ENCODE data around the gene RNF169.
"Not testable (repeated sequence)": the region's sequence is repeated elsewhere in the genome, so short reads cannot be mapped to it uniquely, and the experiment has no call there.

Gene RNF169

GRCh38 chr11:74726547-74727182 lies 22.0 kb upstream of the RNF169 start:
- DNase-seq (ENCODE audit: low read depth), result no peak

- no peak for DNase-seq (ENCODE audit: low read depth)
Observed at GRCh38 chr11:74729397-74729796, 19.3 kb upstream of the RNF169 start.

GRCh38 chr11:74730571-74731260 lies 17.9 kb upstream of the RNF169 start:
- DNase-seq (ENCODE audit: low read depth), result no peak

- no peak for DNase-seq (ENCODE audit: low read depth)
Observed at GRCh38 chr11:74731301-74732094, 17.2 kb upstream of the RNF169 start, which contains the start of gene CHRDL2. TSS of gene CHRDL2 (minus strand) at chr11:74731426. CDS start at chr11:74730888, 538 bp downstream.

GRCh38 chr11:74734559-74734925 lies 14.1 kb upstream of the RNF169 start:
- no peak for DNase-seq (ENCODE audit: low read depth)

GRCh38 chr11:74735365-74735928 lies 13.2 kb upstream of the RNF169 start:
- no peak for DNase-seq (ENCODE audit: low read depth)

DNA sequence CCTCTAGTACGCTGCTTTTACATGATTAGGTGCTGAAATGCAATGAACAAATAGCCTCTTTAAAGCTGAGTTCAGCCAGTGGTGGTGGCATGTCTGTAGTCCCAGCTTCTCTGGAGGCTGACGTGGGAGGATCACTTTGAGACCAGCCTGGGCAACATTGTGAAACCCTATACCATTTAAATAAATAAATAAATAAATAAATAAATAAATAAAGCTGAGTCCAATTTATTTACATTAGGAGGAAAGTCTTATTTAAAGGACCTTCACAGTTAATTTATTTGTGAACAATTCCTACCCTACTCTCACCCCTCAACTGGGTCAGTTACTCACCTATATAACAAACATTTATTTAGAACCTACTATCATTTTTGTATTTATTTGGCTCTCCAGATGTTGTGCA lies 12.6 kb upstream of the RNF169 start:
- no peak for DNase-seq (ENCODE audit: low read depth)

GRCh38 chr11:74739546-74740270 lies 8.9 kb upstream of the RNF169 start:
- no peak for DNase-seq (ENCODE audit: low read depth)

GRCh38 chr11:74742070-74742469 lies 6.6 kb upstream of the RNF169 start:
- no peak for DNase-seq (ENCODE audit: low read depth)

GRCh38 chr11:74743640-74744039 lies 5.0 kb upstream of the RNF169 start:
- DNase-seq (ENCODE audit: low read depth), result no peak

- no peak for DNase-seq (ENCODE audit: low read depth)
Observed at GRCh38 chr11:74744277-74744676, 4.4 kb upstream of the RNF169 start.

GRCh38 chr11:74746868-74747267 lies 1.8 kb upstream of the RNF169 start:
- DNase-seq (ENCODE audit: low read depth), result no peak

DNA sequence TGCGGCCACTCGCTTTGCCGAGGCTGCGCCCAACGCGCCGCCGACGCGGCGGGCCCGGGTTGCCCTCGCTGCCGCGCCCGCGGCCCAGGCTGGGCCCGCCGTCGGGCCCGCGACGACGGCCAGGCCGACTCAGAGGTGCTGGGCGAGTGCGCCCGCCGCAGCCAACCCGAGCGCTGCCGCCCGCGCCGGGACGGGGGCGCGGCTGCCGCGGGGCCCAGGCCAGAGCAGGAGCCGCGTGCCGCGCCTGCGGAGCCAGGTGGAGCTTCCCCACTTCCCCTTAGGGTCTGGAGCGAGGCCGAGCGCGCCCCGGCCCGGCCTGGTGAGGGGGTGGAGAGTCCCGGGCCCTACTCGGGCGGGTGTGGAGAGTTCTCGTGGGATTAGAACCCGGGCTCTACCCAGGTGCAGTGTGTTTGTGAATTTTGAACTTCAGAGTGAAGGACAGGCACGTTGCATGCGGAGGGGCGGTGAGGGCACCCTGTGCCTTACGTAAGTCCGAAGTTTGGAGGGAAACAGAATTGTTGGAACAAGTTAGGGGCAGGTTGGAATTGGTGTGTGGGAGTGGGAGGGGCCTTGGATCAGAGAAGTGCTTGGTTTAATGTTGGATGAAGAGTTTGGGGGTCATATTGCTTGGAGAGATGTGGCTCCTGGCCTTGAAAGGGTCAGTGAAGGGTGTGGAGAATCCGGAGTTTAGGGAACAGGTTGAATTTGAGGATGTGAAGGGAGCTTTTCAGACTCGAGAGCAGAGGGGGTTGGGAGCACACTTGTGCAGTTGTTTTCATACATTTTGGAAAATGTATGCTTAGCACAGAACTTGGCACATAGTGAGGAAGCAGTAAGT lies 697 bp downstream of the RNF169 start:
- peak; percentile 16 for DNase-seq (ENCODE audit: low read depth)

GRCh38 chr11:74749965-74750296 lies 1.3 kb downstream of the RNF169 start:
- no peak for DNase-seq (ENCODE audit: low read depth)

GRCh38 chr11:74750598-74750997 lies 1.9 kb downstream of the RNF169 start:
- not testable (repeated sequence) for DNase-seq (ENCODE audit: low read depth)

DNA sequence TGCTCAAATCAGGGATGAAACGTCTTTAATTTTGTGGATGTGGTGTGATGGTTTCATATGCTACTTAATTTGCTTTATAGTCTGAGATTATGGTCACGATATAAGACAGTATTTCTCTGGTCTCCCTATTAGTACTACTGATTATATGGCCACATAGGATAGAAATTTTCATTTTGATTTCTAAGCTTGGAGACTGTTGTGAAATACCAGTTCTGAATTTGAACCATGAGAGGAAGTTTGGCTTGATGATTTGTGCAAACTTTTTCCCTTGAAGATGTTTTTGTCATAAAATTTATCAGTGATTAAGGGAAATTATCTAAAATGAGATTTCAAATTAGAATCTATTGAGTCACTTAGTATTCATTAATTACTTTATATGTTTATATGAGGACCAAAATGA lies 2.7 kb downstream of the RNF169 start:
- no peak for DNase-seq (ENCODE audit: low read depth)

DNA sequence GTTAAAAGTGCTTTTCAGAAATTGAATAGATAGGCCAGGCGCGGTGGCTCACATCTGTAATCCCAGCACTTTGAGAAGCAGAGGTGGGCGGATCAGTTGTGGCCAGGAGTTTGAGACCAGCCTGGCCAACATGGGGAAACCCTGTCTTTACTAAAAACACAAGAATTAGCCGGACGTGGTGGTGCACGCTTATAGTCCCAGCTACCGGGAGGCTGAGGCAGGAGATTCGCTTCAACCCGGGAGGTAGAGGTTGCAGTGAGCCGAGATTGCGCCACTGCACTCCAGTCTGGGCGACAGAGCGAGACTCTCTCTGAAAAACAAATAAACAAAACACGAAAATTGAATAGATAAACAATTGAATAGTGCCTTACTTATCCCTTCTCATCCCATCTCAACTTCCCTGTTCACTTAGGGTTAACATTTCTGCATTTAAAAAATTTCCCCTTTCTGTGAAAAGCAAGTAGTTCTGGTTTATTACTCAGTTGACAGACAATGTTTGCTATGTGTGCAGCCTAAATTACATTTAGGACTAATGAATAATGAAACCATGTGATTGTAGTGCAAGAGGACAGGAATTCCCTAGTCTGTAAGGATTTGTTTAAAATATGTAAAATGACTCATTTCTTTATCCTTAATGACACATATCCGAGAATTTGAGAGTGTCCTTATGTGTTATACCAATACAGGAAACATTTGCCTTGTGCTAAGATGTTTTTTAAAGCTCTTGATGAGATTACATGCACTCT lies 6.0 kb downstream of the RNF169 start:
- no peak for DNase-seq (ENCODE audit: low read depth)

DNA sequence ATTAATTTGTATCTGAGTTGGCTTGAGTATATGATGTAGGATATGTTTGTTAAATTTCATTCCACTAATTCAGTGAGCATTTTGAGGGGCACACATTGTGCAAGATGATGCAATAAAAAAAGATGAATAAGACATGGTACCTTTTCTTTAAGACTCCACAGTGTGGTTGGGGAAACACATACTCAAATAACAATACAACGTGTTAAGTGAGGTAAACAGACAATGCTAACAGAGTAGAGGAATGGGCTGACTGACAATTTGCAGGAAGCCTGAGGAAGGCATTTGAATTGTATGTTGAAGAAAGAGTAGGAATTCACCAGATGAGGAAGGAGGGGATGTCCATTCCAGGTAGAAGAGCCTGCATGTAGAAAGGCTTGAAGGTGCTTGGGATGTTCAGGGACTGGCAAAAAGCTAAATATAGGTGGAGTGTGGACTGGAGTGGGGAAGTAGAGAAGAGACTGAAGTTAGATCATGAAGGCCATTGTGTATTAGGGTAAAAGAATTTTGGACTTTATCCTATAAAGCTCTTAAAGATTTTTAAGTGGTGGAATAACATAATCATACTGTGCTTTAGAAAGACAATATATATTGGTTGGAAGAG lies 6.8 kb downstream of the RNF169 start:
- no peak for DNase-seq (ENCODE audit: low read depth)

- no peak for DNase-seq (ENCODE audit: low read depth)
Observed at GRCh38 chr11:74756571-74756970, 7.9 kb downstream of the RNF169 start.

DNA sequence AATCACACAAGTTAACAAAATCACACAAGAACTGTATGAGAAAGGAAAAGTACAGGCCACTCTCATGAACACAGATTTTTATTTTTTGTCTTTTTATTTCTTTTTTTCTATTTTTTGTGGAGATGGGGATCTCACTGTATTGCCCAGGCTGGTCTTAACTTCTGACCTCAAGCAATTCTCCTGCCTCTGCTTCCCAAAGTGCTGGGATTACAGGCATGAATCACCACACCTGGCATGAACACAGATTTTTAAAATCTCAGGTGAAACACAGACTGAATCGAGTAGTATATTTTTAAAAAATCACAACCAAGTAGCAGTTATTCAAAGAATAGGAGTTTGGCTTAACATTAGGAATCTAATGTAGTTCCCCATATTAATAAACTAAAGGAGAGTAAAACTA lies 18.3 kb downstream of the RNF169 start:
- no peak for DNase-seq (ENCODE audit: low read depth)
